GM12891 (cell line): ENCODE data around the gene MYBPC2.

ENCODE experiments used
- POLR2A ChIP-seq: IDR thresholded peaks from 2 replicates; pipeline ENCODE4 v1.6.1; 2011; ENCODE audit warnings: low read depth, low read length, control low read depth
- POLR2AphosphoS5 ChIP-seq: IDR thresholded peaks from 2 replicates; pipeline ENCODE4 v1.6.1; 2011; ENCODE audit warnings: low read depth, low read length, control low read depth
- SPI1 ChIP-seq: IDR thresholded peaks from 2 replicates; pipeline ENCODE4 v1.6.1; 2011; ENCODE audit warnings: low read depth, low read length, control low read depth

- TF ChIP-seq POLR2AphosphoS5 (no peak), SPI1 (no peak), POLR2A (no peak)
Observed at GRCh38 chr19:50492303-50493052, 59.8 kb downstream of the MYBPC2 start.
